Central memory CD8-positive, alpha-beta T cell (primary cell): ENCODE measurements around the gene PA2G4.
A peak's percentile ranks its signal among the peaks of the same experiment; 100 is the strongest.
"Not testable (repeated sequence)": the region's sequence is repeated elsewhere in the genome, so short reads cannot be mapped to it uniquely, and the experiment has no call there.

Source experiments
- ATAC-seq: fragments of 150-1000 bp; cut with Tn5 transposase; replicated peaks from 2 replicates; pipeline ENCODE4 v1.10.0; 2022; ENCODE audit warnings: mild to moderate bottlenecking, moderate FRiP score, moderate number of reproducible peaks; ENCODE audit not compliant: poor library complexity, severe bottlenecking; ENCODE audit errors: extremely low read depth
- DNase-seq, 2 donors: peaks; one replicate each; pipeline ENCODE4 v3.0.0; 2021; ENCODE audit warnings: low spot score in 2 of 2
- H3K27ac Mint-ChIP-seq: one replicate; pipeline ENCODE4 v1.8.0; 2022; ENCODE audit warnings: low read depth, mild to moderate bottlenecking, moderate library complexity, mixed read lengths
- H3K27me3 Mint-ChIP-seq: one replicate; pipeline ENCODE4 v1.8.0; 2022; ENCODE audit warnings: mixed read lengths
- H3K36me3 Mint-ChIP-seq: one replicate; pipeline ENCODE4 v1.8.0; 2022; ENCODE audit warnings: mild to moderate bottlenecking, moderate library complexity, mixed read lengths; ENCODE audit not compliant: insufficient read depth
- H3K4me1 Mint-ChIP-seq: one replicate; pipeline ENCODE4 v1.8.0; 2022; ENCODE audit warnings: mixed read lengths
- H3K4me3 Mint-ChIP-seq: one replicate; pipeline ENCODE4 v1.8.0; 2022; ENCODE audit warnings: mild to moderate bottlenecking, moderate library complexity, mixed read lengths
- H3K9me3 Mint-ChIP-seq: one replicate; pipeline ENCODE4 v1.8.0; 2022; ENCODE audit warnings: mixed read lengths

The PA2G4 gene

GRCh38 chr12:56104109-56104814 lies at the start of gene PA2G4:
TSS of gene PA2G4 (plus strand) at chr12:56104559. CDS start at chr12:56104738, 179 bp downstream.
- DNase-seq (peak; percentile 90 to 92), ATAC-seq (peak; percentile 85)
- Mint-ChIP-seq H3K36me3 (peaks cover 41% of the 10 kb centered on the region), H3K27ac (peak within 1 kb of the TSS; percentile 98), H3K9me3 (no peaks in the 10 kb centered on the region), H3K27me3 (no peaks in the 10 kb centered on the region), H3K4me3 (peak within 1 kb of the TSS; percentile 99), H3K4me1 (peaks cover 65% of the 10 kb centered on the region)

- H3K27ac Mint-ChIP-seq, H3K4me1 Mint-ChIP-seq, ATAC-seq, H3K9me3 Mint-ChIP-seq, H3K4me3 Mint-ChIP-seq, H3K36me3 Mint-ChIP-seq, DNase-seq: not testable (repeated sequence)
- peaks cover 10% of the 10 kb centered on the region for H3K27me3 Mint-ChIP-seq
Observed at GRCh38 chr12:56059964-56060363, 44.4 kb upstream of the PA2G4 start.

- H3K36me3 Mint-ChIP-seq = peaks cover 3% of the 10 kb centered on the region
- peaks cover 10% of the 10 kb centered on the region for H3K27me3 Mint-ChIP-seq
- no peak overlapping the region for H3K27ac Mint-ChIP-seq
- no peak overlapping the region for H3K4me3 Mint-ChIP-seq
- ATAC-seq (no peak), DNase-seq (no peak)
- no peaks in the 10 kb centered on the region for H3K4me1 Mint-ChIP-seq
- no peaks in the 10 kb centered on the region for H3K9me3 Mint-ChIP-seq
Observed at GRCh38 chr12:56061982-56062381, 42.4 kb upstream of the PA2G4 start.

GRCh38 chr12:56062996-56063395 lies 41.4 kb upstream of the PA2G4 start:
- Mint-ChIP-seq H3K9me3 (no peaks in the 10 kb centered on the region), H3K27me3 (peaks cover 10% of the 10 kb centered on the region), H3K4me1 (no peaks in the 10 kb centered on the region), H3K27ac (no peak overlapping the region), H3K36me3 (peaks cover 3% of the 10 kb centered on the region), H3K4me3 (no peak overlapping the region)
- ATAC-seq (no peak), DNase-seq (no peak)

GRCh38 chr12:56071648-56072047 lies 32.7 kb upstream of the PA2G4 start:
- Mint-ChIP-seq H3K9me3 (no peaks in the 10 kb centered on the region), H3K4me3 (no peak overlapping the region), H3K36me3 (no peaks in the 10 kb centered on the region), H3K27me3 (no peaks in the 10 kb centered on the region), H3K4me1 (no peaks in the 10 kb centered on the region), H3K27ac (no peak overlapping the region)
- no peak for ATAC-seq
- no peak for DNase-seq

DNA sequence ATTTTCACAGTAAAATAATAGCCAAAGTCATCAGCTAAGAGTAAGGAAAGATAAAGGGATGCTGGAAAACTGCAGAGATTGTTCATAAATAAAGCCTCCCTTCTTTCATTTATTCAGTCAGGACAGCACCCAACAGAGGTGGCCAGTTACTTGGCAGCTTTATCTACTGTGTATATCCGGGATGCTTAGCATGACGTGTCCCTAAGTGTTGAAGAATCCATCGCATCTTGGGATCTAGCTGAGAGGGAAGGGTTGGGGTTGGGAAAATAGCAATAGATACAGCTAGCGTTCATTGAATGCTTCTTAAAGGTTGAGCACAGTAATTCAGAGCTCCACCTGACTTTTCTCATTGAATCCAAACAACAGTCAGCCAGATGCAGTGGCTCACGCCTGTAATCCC lies 30.0 kb upstream of the PA2G4 start:
- no peaks in the 10 kb centered on the region for H3K27me3 Mint-ChIP-seq
- no peaks in the 10 kb centered on the region for H3K9me3 Mint-ChIP-seq
- H3K4me3 Mint-ChIP-seq = no peak overlapping the region
- no peak for DNase-seq
- ATAC-seq = no peak
- no peak overlapping the region for H3K27ac Mint-ChIP-seq
- H3K36me3 Mint-ChIP-seq = peaks cover 3% of the 10 kb centered on the region
- no peaks in the 10 kb centered on the region for H3K4me1 Mint-ChIP-seq

DNA sequence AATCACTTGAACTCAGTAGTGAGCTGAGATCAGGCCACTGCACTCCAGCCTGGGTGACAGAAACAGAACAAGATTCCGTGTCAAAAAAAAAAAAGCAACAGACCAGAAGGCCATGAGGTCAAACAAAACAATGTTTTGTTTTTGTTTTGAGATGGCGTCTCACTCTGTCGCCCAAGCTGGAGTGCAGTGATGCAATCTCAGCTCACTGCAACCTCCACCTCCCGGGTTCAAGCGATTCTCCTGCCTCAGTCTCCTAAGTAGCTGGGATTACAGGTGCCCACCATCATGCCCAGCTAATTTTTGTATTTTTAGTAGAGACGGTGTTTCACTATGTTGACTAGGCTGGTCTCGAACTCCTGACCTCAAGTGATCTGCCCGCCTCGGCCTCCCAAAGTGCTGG lies 26.4 kb upstream of the PA2G4 start:
- not testable (repeated sequence) for ATAC-seq, H3K9me3 Mint-ChIP-seq, H3K36me3 Mint-ChIP-seq, H3K27ac Mint-ChIP-seq, DNase-seq
- Mint-ChIP-seq H3K27me3 (peaks cover 16% of the 10 kb centered on the region), H3K4me1 (peaks cover 13% of the 10 kb centered on the region), H3K4me3 (peak overlapping the region; percentile 78)

DNA sequence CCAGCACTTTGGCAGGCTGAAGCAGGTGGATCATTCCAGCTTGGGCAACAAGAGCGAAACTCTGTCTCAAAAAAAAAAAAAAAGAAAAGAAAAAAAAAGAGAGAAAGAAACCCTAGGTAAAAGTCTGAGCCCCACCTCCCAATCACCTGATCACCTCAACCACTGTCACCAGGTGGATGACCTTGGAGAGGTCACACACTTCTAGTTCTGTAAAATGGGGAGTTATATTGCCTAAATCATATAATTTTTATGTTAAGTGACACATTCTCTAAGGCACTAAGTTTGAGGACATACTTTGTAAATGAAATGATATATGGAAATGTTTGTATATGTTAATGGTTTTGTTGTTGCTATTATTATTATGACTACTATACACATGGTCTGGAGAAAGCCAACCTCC lies 25.9 kb upstream of the PA2G4 start:
- H3K4me3 Mint-ChIP-seq = peak overlapping the region; percentile 78
- peaks cover 17% of the 10 kb centered on the region for H3K27me3 Mint-ChIP-seq
- no peak for DNase-seq
- no peaks in the 10 kb centered on the region for H3K9me3 Mint-ChIP-seq
- ATAC-seq = no peak
- H3K27ac Mint-ChIP-seq = no peak overlapping the region
- peaks cover 8% of the 10 kb centered on the region for H3K36me3 Mint-ChIP-seq
- H3K4me1 Mint-ChIP-seq = peaks cover 13% of the 10 kb centered on the region

DNA sequence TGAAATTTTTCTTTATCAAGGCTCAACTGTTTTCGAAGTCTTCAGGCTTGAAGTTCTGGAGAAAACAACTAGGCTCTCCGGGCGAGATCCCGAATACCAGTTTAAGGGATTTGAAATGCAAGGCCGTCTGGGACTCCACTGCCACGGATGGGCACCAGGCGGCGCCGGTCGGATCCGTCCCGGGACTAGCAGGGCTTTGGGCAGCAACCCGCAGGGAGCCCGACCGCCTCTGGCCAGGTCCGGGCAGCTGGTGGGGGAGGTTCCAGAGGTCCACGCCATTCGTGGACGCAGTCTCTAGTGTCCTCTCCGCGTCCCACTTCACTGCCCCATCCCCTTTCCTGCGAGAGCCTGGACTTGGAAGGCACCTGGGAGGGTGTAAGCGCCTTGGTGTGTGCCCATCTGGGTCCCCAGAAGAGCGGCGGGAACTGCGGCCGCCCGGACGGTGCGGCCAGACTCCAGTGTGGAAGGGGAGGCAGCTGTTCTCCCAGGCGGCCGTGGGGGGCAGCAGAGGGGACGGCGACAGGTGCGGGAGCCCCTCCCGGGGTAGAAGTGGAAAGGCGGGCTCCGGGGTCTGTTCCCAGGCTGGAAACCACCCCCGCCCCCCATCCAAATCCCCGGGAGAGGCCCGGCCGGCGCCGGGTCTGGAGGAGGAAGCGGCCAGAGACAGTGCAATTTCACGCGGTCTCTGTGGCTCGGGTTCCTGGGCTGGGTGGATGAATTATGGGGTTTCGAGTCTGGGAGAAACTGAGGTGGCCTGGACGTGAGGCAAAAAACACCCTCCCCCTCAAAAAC lies 25.2 kb upstream of the PA2G4 start:
- DNase-seq (peak in 1 of 2 donors; percentile 18), ATAC-seq (peak; percentile 73)
- Mint-ChIP-seq H3K36me3 (peaks cover 8% of the 10 kb centered on the region), H3K4me1 (peaks cover 13% of the 10 kb centered on the region), H3K9me3 (no peaks in the 10 kb centered on the region), H3K4me3 (peak overlapping the region; percentile 78), H3K27ac (no peak overlapping the region), H3K27me3 (peaks cover 24% of the 10 kb centered on the region)

- H3K4me1 Mint-ChIP-seq = peaks cover 13% of the 10 kb centered on the region
- H3K27ac Mint-ChIP-seq = no peak within 1 kb of the TSS
- H3K27me3 Mint-ChIP-seq = peaks cover 26% of the 10 kb centered on the region
- peak; percentile 11 to 20 for DNase-seq
- peak within 1 kb of the TSS; percentile 78 for H3K4me3 Mint-ChIP-seq
- no peaks in the 10 kb centered on the region for H3K9me3 Mint-ChIP-seq
- H3K36me3 Mint-ChIP-seq = peaks cover 8% of the 10 kb centered on the region
- ATAC-seq = peak; percentile 63
Observed at GRCh38 chr12:56079723-56080555, 24.4 kb upstream of the PA2G4 start, which contains the start of gene ERBB3. TSS of gene ERBB3 (plus strand) at chr12:56080165. CDS start at chr12:56080301, 136 bp downstream.

- Mint-ChIP-seq H3K27me3 (peaks cover 26% of the 10 kb centered on the region), H3K9me3 (no peaks in the 10 kb centered on the region), H3K36me3 (peaks cover 8% of the 10 kb centered on the region), H3K4me1 (peaks cover 13% of the 10 kb centered on the region), H3K4me3 (peak overlapping the region; percentile 78), H3K27ac (no peak overlapping the region)
- DNase-seq (no peak), ATAC-seq (no peak)
Observed at GRCh38 chr12:56080556-56081138, 23.7 kb upstream of the PA2G4 start.
